ENCODE data around the gene SLFN11. TPM values are rescaled to one million over a fixed set of nuclear protein-coding genes. Genes with fewer than 3 reads are reported as not detected.

The SLFN11 gene
- total RNA-seq, 1 experiment from 2014 or later: 0.26 TPM

DNA sequence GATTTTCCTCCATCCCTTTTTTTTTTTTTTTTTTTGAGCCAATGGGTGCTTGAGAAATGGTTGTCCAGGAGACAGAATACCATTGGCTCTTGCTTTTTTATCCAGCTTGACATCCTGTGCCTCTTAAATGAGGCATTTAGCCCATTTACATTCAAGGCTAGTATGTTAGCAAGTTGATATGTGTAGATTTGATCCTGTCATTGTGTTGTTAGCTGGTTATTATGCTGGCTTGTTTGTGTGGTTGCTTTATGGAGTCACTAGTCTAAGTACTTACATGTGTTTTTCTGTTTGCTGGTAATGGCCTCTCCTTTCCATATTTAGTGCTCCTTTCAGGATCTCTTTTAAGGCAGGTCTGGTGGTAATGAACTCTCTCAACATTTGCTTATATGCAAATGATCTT, 14.1 kb upstream of the SLFN11 start:
- ChIA-PET CTCF (no interaction called here), POLR2A (no interaction called here)
- H3K4me1 Mint-ChIP-seq: peaks cover 31% of the 10 kb centered on the region
- peaks cover 30% of the 10 kb centered on the region for H3K27me3 Mint-ChIP-seq (ENCODE audit: low read depth)
- no peak for TF ChIP-seq MXD4 (CRISPR knock-in tag; IDR thresholded peaks at IDR 0.05; ENCODE audit: borderline replicate concordance)
- TF ChIP-seq ZNF138 (CRISPR knock-in tag; conservative IDR thresholded peaks at IDR 0.05): no peak
- TF ChIP-seq SOX15 (CRISPR knock-in tag; IDR thresholded peaks at IDR 0.05): no peak
- no peak for TF ChIP-seq ZNF232 (CRISPR knock-in tag; IDR thresholded peaks at IDR 0.05)
- TF ChIP-seq, protein P1, sequence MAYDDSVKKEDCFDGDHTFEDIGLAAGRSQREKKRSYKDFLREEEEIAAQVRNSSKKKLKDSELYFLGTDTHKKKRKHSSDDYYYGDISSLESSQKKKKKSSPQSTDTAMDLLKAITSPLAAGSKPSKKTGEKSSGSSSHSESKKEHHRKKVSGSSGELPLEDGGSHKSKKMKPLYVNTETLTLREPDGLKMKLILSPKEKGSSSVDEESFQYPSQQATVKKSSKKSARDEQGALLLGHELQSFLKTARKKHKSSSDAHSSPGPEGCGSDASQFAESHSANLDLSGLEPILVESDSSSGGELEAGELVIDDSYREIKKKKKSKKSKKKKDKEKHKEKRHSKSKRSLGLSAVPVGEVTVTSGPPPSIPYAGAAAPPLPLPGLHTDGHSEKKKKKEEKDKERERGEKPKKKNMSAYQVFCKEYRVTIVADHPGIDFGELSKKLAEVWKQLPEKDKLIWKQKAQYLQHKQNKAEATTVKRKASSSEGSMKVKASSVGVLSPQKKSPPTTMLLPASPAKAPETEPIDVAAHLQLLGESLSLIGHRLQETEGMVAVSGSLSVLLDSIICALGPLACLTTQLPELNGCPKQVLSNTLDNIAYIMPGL (CRISPR knock-in tag; IDR thresholded peaks at IDR 0.05): no peak
- TF ChIP-seq RORB (CRISPR knock-in tag; IDR thresholded peaks at IDR 0.05): no peak
- TF ChIP-seq E2F5 (CRISPR knock-in tag; IDR thresholded peaks at IDR 0.05): no peak
- TF ChIP-seq, protein P2, sequence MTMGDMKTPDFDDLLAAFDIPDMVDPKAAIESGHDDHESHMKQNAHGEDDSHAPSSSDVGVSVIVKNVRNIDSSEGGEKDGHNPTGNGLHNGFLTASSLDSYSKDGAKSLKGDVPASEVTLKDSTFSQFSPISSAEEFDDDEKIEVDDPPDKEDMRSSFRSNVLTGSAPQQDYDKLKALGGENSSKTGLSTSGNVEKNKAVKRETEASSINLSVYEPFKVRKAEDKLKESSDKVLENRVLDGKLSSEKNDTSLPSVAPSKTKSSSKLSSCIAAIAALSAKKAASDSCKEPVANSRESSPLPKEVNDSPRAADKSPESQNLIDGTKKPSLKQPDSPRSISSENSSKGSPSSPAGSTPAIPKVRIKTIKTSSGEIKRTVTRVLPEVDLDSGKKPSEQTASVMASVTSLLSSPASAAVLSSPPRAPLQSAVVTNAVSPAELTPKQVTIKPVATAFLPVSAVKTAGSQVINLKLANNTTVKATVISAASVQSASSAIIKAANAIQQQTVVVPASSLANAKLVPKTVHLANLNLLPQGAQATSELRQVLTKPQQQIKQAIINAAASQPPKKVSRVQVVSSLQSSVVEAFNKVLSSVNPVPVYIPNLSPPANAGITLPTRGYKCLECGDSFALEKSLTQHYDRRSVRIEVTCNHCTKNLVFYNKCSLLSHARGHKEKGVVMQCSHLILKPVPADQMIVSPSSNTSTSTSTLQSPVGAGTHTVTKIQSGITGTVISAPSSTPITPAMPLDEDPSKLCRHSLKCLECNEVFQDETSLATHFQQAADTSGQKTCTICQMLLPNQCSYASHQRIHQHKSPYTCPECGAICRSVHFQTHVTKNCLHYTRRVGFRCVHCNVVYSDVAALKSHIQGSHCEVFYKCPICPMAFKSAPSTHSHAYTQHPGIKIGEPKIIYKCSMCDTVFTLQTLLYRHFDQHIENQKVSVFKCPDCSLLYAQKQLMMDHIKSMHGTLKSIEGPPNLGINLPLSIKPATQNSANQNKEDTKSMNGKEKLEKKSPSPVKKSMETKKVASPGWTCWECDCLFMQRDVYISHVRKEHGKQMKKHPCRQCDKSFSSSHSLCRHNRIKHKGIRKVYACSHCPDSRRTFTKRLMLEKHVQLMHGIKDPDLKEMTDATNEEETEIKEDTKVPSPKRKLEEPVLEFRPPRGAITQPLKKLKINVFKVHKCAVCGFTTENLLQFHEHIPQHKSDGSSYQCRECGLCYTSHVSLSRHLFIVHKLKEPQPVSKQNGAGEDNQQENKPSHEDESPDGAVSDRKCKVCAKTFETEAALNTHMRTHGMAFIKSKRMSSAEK (CRISPR knock-in tag; IDR thresholded peaks at IDR 0.05; ENCODE audit: borderline replicate concordance): no peak
- no peaks in the 10 kb centered on the region for H3K36me3 Mint-ChIP-seq
- no peak overlapping the region for H3K4me3 Mint-ChIP-seq
- no peak overlapping the region for H3K27ac Mint-ChIP-seq
- ATAC-seq (no peak), DNase-seq (ENCODE audit: low spot score) (no peak)
- no peaks in the 10 kb centered on the region for H3K9me3 Mint-ChIP-seq

DNA sequence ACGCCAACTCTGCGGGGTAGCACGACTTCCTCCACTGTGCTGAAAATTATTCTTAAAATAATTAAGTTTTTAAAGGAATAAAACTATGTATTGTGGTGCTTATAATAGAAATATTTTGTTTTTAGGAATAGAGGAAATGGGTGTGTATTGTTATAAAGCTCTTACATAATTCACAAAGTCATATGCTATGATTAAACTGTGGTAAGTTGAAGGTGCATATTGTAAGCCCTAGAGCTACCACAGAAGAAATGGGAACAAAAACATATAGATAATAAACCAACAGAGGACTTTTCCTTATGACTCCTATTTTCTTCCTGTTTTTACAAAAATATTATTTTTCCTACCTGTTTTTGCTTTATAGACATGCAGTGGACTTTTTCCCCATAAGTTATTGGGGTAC, 4.3 kb upstream of the SLFN11 start:
- TF ChIP-seq ZNF121 (CRISPR knock-in tag; IDR thresholded peaks at IDR 0.05) (no peak), MXD4 (CRISPR knock-in tag; IDR thresholded peaks at IDR 0.05; ENCODE audit: borderline replicate concordance) (no peak), ZNF396 (CRISPR knock-in tag; IDR thresholded peaks at IDR 0.05; ENCODE audit: borderline replicate concordance) (no peak), CREM (CRISPR knock-in tag; IDR thresholded peaks at IDR 0.05) (no peak), NR2C2 (CRISPR knock-in tag; IDR thresholded peaks at IDR 0.05) (no peak), RELA (CRISPR knock-in tag; IDR thresholded peaks at IDR 0.05; ENCODE audit: borderline replicate concordance) (no peak), NFYB (CRISPR knock-in tag; conservative IDR thresholded peaks at IDR 0.05; ENCODE audit: low read depth) (no peak), TEAD1 (CRISPR knock-in tag; IDR thresholded peaks at IDR 0.05) (no peak)
- TF ChIP-seq, protein P3, sequence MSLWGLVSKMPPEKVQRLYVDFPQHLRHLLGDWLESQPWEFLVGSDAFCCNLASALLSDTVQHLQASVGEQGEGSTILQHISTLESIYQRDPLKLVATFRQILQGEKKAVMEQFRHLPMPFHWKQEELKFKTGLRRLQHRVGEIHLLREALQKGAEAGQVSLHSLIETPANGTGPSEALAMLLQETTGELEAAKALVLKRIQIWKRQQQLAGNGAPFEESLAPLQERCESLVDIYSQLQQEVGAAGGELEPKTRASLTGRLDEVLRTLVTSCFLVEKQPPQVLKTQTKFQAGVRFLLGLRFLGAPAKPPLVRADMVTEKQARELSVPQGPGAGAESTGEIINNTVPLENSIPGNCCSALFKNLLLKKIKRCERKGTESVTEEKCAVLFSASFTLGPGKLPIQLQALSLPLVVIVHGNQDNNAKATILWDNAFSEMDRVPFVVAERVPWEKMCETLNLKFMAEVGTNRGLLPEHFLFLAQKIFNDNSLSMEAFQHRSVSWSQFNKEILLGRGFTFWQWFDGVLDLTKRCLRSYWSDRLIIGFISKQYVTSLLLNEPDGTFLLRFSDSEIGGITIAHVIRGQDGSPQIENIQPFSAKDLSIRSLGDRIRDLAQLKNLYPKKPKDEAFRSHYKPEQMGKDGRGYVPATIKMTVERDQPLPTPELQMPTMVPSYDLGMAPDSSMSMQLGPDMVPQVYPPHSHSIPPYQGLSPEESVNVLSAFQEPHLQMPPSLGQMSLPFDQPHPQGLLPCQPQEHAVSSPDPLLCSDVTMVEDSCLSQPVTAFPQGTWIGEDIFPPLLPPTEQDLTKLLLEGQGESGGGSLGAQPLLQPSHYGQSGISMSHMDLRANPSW (CRISPR knock-in tag; conservative IDR thresholded peaks at IDR 0.05; ENCODE audit: low read depth): no peak
- TF ChIP-seq, protein P4, sequence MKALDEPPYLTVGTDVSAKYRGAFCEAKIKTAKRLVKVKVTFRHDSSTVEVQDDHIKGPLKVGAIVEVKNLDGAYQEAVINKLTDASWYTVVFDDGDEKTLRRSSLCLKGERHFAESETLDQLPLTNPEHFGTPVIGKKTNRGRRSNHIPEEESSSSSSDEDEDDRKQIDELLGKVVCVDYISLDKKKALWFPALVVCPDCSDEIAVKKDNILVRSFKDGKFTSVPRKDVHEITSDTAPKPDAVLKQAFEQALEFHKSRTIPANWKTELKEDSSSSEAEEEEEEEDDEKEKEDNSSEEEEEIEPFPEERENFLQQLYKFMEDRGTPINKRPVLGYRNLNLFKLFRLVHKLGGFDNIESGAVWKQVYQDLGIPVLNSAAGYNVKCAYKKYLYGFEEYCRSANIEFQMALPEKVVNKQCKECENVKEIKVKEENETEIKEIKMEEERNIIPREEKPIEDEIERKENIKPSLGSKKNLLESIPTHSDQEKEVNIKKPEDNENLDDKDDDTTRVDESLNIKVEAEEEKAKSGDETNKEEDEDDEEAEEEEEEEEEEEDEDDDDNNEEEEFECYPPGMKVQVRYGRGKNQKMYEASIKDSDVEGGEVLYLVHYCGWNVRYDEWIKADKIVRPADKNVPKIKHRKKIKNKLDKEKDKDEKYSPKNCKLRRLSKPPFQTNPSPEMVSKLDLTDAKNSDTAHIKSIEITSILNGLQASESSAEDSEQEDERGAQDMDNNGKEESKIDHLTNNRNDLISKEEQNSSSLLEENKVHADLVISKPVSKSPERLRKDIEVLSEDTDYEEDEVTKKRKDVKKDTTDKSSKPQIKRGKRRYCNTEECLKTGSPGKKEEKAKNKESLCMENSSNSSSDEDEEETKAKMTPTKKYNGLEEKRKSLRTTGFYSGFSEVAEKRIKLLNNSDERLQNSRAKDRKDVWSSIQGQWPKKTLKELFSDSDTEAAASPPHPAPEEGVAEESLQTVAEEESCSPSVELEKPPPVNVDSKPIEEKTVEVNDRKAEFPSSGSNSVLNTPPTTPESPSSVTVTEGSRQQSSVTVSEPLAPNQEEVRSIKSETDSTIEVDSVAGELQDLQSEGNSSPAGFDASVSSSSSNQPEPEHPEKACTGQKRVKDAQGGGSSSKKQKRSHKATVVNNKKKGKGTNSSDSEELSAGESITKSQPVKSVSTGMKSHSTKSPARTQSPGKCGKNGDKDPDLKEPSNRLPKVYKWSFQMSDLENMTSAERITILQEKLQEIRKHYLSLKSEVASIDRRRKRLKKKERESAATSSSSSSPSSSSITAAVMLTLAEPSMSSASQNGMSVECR (CRISPR knock-in tag; IDR thresholded peaks at IDR 0.05; ENCODE audit: borderline replicate concordance): no peak
- POLR2A ChIA-PET: no interaction called here
- H3K27me3 Mint-ChIP-seq (ENCODE audit: low read depth): peaks cover 86% of the 10 kb centered on the region
- no peak for ATAC-seq
- H3K4me1 Mint-ChIP-seq: peaks cover 11% of the 10 kb centered on the region
- H3K9me3 Mint-ChIP-seq: peaks cover 22% of the 10 kb centered on the region
- H3K4me3 Mint-ChIP-seq: no peak overlapping the region
- H3K27ac Mint-ChIP-seq: no peak overlapping the region
- DNase-seq (ENCODE audit: low spot score): no peak
- CTCF ChIA-PET: no interaction called here
- H3K36me3 Mint-ChIP-seq: 0 out of 2 replicates have a peak, but pooled peaks cover 4% of the 10 kb centered on the region
